Thoracic aorta (tissue), 2 donors: ENCODE measurements around the gene TSEN54. TPM values are rescaled to one million over a fixed set of nuclear protein-coding genes. Genes with fewer than 3 reads are reported as not detected.
"Not testable (repeated sequence)": the region's sequence is repeated elsewhere in the genome, so short reads cannot be mapped to it uniquely, and the experiment has no call there.

ENCODE experiments used
- ATAC-seq: fragments of 150-250 bp; one replicate; pipeline ENCODE4 v1.8.0; 2017; ENCODE audit warnings: low read depth; ENCODE audit not compliant: insufficient number of reproducible peaks, low FRiP score
- DNase-seq: peaks from one replicate; pipeline ENCODE4 v3.0.0-alpha.2; 2020; ENCODE audit warnings: low spot score
- H3K27ac ChIP-seq, 2 donors: fragments of 200-600 bp; sonication (generic); 1 replicate in 1 of 2; 2 replicates in 1 of 2; pipeline ENCODE4 v1.5.1; 2016; ENCODE audit warnings: mild to moderate bottlenecking in 2 of 2, moderate library complexity in 2 of 2
- H3K27me3 ChIP-seq: fragments of 200-600 bp; sonication (generic); replicated peaks from 2 replicates; pipeline ENCODE4 v1.6.0; 2016; ENCODE audit warnings: mild to moderate bottlenecking; ENCODE audit not compliant: insufficient read depth
- H3K36me3 ChIP-seq: fragments of 200-600 bp; sonication (generic); one replicate; pipeline ENCODE4 v1.5.1; 2016
- H3K4me1 ChIP-seq, 2 donors: fragments of 200-600 bp; sonication (generic); 1 replicate in 1 of 2; 2 replicates in 1 of 2; pipeline versions ENCODE4 v1.5.1 to v1.6.0; 2016; ENCODE audit warnings: low read depth in 2 of 2, mild to moderate bottlenecking in 1 of 2; ENCODE audit not compliant: control insufficient read depth in 1 of 2
- H3K4me3 ChIP-seq: fragments of 200-600 bp; sonication (generic); 2 replicates; pipeline ENCODE4 v1.5.1; 2016; ENCODE audit warnings: mild to moderate bottlenecking
- H3K9me3 ChIP-seq: fragments of 200-600 bp; sonication (generic); 2 replicates; pipeline ENCODE4 v1.5.1; 2016
- total RNA-seq, 2 donors: library from RNA; depleted of rRNA; stranded (reverse); fragments of >200 nt; gene quantifications; one replicate each; pipeline versions ENCODE4 v1.1.0 to v1.2.3, GENCODE V29; 2016
- TF ChIP-seq, protein P1 (sequence below): fragments of 200-600 bp; sonication (generic); IDR thresholded peaks from one replicate; pipeline ENCODE4 v1.5.1; 2019; ENCODE audit warnings: antibody characterized with exemption

The TSEN54 gene
- total RNA-seq, 2 donors from 2014 or later: 17.1 to 48.6 TPM

DNA sequence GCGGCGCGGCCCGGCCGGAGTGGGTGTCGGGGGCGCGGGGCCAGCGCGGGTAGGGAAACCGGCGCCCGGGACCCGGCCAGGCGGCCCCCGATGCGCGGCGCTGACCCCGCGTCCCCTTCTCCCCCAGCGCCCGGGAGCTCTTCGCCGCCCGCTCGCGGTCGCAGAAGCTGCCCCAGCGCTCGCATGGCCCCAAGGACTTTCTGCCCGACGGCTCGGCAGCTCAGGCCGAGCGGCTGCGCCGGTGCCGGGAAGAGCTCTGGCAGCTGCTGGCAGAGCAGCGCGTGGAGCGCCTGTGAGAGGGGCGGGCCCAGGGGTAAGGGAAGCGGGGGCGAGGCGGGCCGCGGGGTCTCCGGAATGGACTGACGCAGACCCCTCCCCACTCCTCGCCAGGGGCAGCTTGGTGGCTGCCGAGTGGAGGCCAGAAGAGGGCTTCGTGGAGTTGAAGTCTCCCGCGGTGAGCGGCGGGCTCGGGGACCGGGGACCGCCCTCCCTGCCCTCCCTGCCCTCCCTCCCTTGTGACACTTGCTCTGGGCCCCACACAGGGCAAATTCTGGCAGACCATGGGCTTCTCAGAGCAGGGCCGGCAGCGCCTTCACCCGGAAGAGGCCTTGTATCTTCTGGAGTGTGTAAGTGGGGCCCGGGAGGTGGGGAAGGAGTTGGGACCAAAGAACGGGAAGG lies 430 bp downstream of the TSEN54 start:
- ATAC-seq (no peak), DNase-seq (no peak)
- peak overlapping the region; percentile 34 to 54 for H3K27ac ChIP-seq

DNA sequence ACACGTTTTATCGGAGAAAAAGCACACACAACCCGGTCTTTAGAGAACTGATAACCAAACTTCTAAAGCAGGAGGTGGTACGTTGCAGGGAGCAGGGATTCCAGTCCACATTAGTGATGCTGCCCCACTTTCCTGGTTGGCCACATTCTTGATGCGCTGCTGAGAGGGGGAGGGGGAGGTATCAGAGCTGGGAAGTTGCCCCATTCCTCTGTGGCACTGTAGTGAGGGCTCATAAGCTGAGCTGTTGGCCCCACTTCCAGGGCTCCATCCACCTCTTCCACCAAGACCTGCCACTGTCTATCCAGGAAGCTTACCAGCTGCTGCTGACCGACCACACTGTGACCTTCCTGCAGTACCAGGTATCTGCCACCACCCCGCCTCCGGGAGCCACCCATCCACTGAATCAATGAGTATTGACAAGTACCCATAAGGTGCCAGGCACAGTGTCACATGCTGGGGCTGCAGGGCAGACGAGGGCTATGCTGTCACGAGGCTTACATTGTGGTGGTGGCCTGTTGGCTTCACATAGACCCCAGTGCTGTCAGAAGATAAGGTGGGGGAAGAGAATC lies 1.1 kb downstream of the TSEN54 start:
- Histone ChIP-seq H3K36me3 (no peaks in the 10 kb centered on the region), H3K9me3 (no peaks in the 10 kb centered on the region), H3K27ac (peak overlapping the region in 1 of 2 donors; percentile 54), H3K27me3 (no peaks in the 10 kb centered on the region), H3K4me3 (peak overlapping the region; percentile 95), H3K4me1 (peaks cover 21 to 39% of the 10 kb centered on the region in 2 donors)
- ATAC-seq (no peak), DNase-seq (no peak)
- TF ChIP-seq, protein P1, sequence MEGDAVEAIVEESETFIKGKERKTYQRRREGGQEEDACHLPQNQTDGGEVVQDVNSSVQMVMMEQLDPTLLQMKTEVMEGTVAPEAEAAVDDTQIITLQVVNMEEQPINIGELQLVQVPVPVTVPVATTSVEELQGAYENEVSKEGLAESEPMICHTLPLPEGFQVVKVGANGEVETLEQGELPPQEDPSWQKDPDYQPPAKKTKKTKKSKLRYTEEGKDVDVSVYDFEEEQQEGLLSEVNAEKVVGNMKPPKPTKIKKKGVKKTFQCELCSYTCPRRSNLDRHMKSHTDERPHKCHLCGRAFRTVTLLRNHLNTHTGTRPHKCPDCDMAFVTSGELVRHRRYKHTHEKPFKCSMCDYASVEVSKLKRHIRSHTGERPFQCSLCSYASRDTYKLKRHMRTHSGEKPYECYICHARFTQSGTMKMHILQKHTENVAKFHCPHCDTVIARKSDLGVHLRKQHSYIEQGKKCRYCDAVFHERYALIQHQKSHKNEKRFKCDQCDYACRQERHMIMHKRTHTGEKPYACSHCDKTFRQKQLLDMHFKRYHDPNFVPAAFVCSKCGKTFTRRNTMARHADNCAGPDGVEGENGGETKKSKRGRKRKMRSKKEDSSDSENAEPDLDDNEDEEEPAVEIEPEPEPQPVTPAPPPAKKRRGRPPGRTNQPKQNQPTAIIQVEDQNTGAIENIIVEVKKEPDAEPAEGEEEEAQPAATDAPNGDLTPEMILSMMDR: peak; percentile 11

More for the DNA sequence above, 430 bp downstream of the TSEN54 start:
- Histone ChIP-seq H3K36me3 (no peaks in the 10 kb centered on the region), H3K4me1 (peaks cover 26 to 45% of the 10 kb centered on the region in 2 donors), H3K27me3 (no peaks in the 10 kb centered on the region), H3K9me3 (no peaks in the 10 kb centered on the region), H3K4me3 (peak overlapping the region; percentile 95)
- TF ChIP-seq, protein P1: no peak

DNA sequence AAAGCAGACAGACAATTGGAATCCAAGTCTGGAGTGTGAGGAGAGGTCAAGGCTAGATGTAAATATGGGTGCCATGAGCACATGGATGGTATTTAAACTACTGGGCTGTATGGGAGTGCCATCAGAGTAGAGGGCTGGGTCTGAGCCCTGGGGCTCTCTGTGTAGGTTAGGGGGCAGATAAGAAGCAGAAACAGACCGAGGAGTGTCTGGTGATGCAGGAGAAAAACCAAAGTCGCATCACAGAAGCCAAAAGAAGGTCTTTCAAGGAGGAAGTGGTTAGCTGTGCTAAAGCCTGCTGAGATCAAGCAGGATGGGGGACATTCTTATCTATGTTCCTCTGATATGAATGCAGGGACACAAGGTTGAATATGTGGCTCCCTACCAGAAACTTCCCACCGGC lies 1.9 kb downstream of the TSEN54 start:
- no peaks in the 10 kb centered on the region for H3K36me3 ChIP-seq
- H3K27me3 ChIP-seq: no peaks in the 10 kb centered on the region
- no peak overlapping the region for H3K27ac ChIP-seq
- H3K9me3 ChIP-seq: no peaks in the 10 kb centered on the region
- TF ChIP-seq, protein P1: no peak
- DNase-seq: no peak
- ATAC-seq: no peak
- no peak overlapping the region for H3K4me3 ChIP-seq
- peaks cover 13 to 31% of the 10 kb centered on the region in 2 donors for H3K4me1 ChIP-seq

DNA sequence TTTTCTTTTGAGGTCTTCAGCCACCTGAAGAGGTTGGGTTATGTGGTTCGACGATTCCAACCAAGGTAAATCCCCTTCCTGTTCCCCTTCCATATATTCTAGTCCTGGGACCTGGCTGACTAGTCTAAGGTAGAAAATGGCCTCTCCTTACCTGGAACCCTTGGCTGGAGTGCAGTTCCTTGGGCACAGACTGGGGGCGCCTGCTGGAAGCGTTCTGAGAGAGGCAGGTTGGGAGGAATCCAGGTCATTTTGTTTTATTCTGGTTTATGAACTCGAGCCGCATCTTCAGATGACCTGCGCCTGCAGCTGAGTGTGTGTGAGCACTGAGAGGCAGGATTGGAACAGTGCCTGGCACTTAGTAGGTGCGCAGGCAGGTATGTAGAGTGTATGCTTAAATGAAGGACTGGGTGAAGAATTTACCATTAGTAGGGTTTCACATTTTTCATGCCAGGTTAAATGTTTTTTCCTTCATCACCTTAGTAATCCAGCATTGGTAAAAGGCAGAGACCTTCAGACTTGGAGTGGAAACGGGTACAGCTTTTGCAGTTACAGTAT lies 2.7 kb downstream of the TSEN54 start:
- no peak for DNase-seq
- Histone ChIP-seq H3K27ac (no peak overlapping the region), H3K4me1 (peaks cover 4 to 22% of the 10 kb centered on the region in 2 donors), H3K27me3 (no peaks in the 10 kb centered on the region), H3K9me3 (no peaks in the 10 kb centered on the region), H3K36me3 (no peaks in the 10 kb centered on the region), H3K4me3 (no peak overlapping the region)
- ATAC-seq: no peak
- TF ChIP-seq, protein P1: no peak

DNA sequence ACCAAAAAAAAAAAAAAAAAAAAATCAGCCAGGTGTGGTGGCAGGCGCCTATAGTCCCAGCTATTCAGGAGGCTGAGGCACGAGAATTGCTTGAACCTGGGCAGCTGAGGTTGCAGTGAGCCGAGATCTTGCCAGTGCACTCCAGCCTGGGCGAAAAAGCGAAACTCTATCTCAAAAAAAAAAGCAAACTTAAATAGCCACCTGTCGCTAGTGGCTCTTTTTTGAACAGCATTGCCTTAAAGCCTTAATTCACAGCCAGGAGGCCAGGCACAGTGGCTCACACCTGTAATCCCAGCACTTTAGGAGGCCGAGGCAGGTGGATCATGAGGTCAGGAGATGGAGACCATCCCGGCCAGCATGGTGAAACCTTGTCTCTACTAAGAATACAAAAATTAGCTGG lies 4.1 kb downstream of the TSEN54 start:
- H3K4me3 ChIP-seq, ATAC-seq: not testable (repeated sequence)

More for the DNA sequence above, 4.1 kb downstream of the TSEN54 start:
- H3K4me1 ChIP-seq: peaks cover 3 to 25% of the 10 kb centered on the region in 2 donors
- not testable (repeated sequence) for H3K9me3 ChIP-seq, DNase-seq, H3K27ac ChIP-seq, H3K27me3 ChIP-seq, H3K36me3 ChIP-seq
